K562 (cell line): ENCODE measurements around the gene DYNLT4. TPM values are rescaled to one million over a fixed set of nuclear protein-coding genes. Genes with fewer than 3 reads are reported as not detected.

ENCODE experiments used
- ARHGAP35 ChIP-seq: fragments of 450-650 bp; IDR thresholded peaks from 2 replicates; pipeline ENCODE4 v1.6.1; 2018; ENCODE audit not compliant: partially characterized antibody
- CBX2 ChIP-seq: fragments of 200-600 bp; sonication (generic); IDR thresholded peaks from one replicate; pipeline ENCODE4 v1.6.1; 2012; ENCODE audit warnings: mild to moderate bottlenecking, low read length, inconsistent platforms; ENCODE audit not compliant: insufficient read depth, poor library complexity, severe bottlenecking
- CC2D1A ChIP-seq: fragments of 450-650 bp; IDR thresholded peaks from 2 replicates; pipeline ENCODE4 v1.6.1; 2017; ENCODE audit warnings: mild to moderate bottlenecking
- CUX1 ChIP-seq: fragments of 200-800 bp; sonication (Bioruptor generic); IDR thresholded peaks from 2 replicates; pipeline ENCODE4 v1.6.1; 2016; ENCODE audit warnings: missing genetic modification characterization, missing compliant biosample characterization
- E2F6 ChIP-seq, 2 experiments: IDR thresholded peaks; 2 replicates each; pipeline ENCODE4 v1.6.1; 2011; ENCODE audit warnings: borderline replicate concordance in 1 of 2, control low read depth in 1 of 2, low read depth in 1 of 2, low read length in 1 of 2, mild to moderate bottlenecking in 1 of 2, mixed read lengths in 1 of 2, moderate library complexity in 1 of 2; ENCODE audit not compliant: insufficient read depth in 1 of 2, insufficient read length in 1 of 2, poor library complexity in 1 of 2, severe bottlenecking in 1 of 2; ENCODE audit errors: extremely low read depth in 1 of 2
- E2F8 ChIP-seq: fragments of 450-650 bp; IDR thresholded peaks from 2 replicates; pipeline ENCODE4 v1.7.1; 2018; ENCODE audit warnings: mild to moderate bottlenecking, low read depth; ENCODE audit not compliant: partially characterized antibody
- HINFP ChIP-seq: fragments of 450-650 bp; conservative IDR thresholded peaks from 2 replicates; pipeline ENCODE4 v1.6.1; 2016; ENCODE audit warnings: missing genetic modification characterization, low read depth, mild to moderate bottlenecking, control low read depth, missing compliant biosample characterization
- IRF1 ChIP-seq: sonication (generic); formaldehyde crosslinking; IDR thresholded peaks from 2 replicates; pipeline ENCODE4 v1.8.0; 2022; ENCODE audit warnings: missing genetic modification reagents, mild to moderate bottlenecking, borderline replicate concordance
- JUN ChIP-seq, 2 experiments: sonication (generic) in 1 of 2; formaldehyde crosslinking in 1 of 2; IDR thresholded peaks; 2 replicates each; pipeline versions ENCODE4 v1.6.1 to v1.8.0; 2012 to 2022; ENCODE audit warnings: borderline replicate concordance in 2 of 2, mild to moderate bottlenecking in 2 of 2, improper control_type of control experiment in 1 of 2, low read depth in 1 of 2, low read length in 1 of 2, missing genetic modification reagents in 1 of 2
- NUFIP1 ChIP-seq: fragments of 450-650 bp; IDR thresholded peaks from 2 replicates; pipeline ENCODE4 v1.6.1; 2018; ENCODE audit not compliant: partially characterized antibody
- XRCC3 ChIP-seq: fragments of 450-650 bp; IDR thresholded peaks from 2 replicates; pipeline ENCODE4 v1.6.1; 2017; ENCODE audit warnings: mild to moderate bottlenecking, moderate library complexity
- ZNF12 ChIP-seq: sonication (generic); formaldehyde crosslinking; IDR thresholded peaks from 2 replicates; pipeline ENCODE4 v1.4.0; 2020; ENCODE audit warnings: mild to moderate bottlenecking, missing genetic modification reagents
- ZNF217 ChIP-seq: sonication (generic); formaldehyde crosslinking; IDR thresholded peaks from 2 replicates; pipeline ENCODE4 v1.8.0; 2022; ENCODE audit warnings: mild to moderate bottlenecking, missing genetic modification reagents
- polyA plus RNA-seq, 8 experiments: library from polyadenylated mRNA; depleted of rRNA in 4 of 8; stranded (reverse) in 5 of 8; unstranded in 3 of 8; fragments of >200 nt; fragmentation: Nextera tagmentation in 2 of 8; fragmentation: Illumina TruSeq in 1 of 8; extraction: Ambion mirVana in 2 of 8; extraction: Trizol in 1 of 8; gene quantifications; 2 replicates each; pipeline versions ENCODE4 v1.2.1 to v1.2.3, GENCODE V29; 2011 to 2014; ENCODE audit warnings: inconsistent platforms in 1 of 8, missing spikeins in 1 of 8
- total RNA-seq, 7 experiments: library from RNA; depleted of rRNA in 6 of 7; stranded (reverse); fragments of >200 nt in 6 of 7; fragmentation: Illumina TruSeq in 2 of 7; extraction: Trizol in 2 of 7; gene quantifications; 2 replicates each; pipeline versions ENCODE4 v1.2.1 to v1.2.3, GENCODE V29; 2011 to 2021; ENCODE audit warnings: low replicate concordance in 1 of 7

DYNLT4 gene
- total and polyA plus RNA-seq, 9 of the 15 experiments (the other 6 are each of a cell fraction or from before 2014, with no cell fraction given): 0.29 to 0.73 TPM; not detected in 7

GRCh38 chr1:44842862-44843655 lies 35.9 kb upstream of the DYNLT4 start, which contains the start of gene PTCH2 (continued):
- no peak for TF ChIP-seq E2F6 (IDR thresholded peaks at IDR 0.05; ENCODE audit: borderline replicate concordance in 1 of 2, extremely low read depth in 1 of 2, insufficient read depth in 1 of 2, insufficient read length in 1 of 2, low read depth in 1 of 2, low read length in 1 of 2, poor library complexity in 1 of 2, severe bottlenecking in 1 of 2)
- no peak for TF ChIP-seq ZNF217
- no peak for TF ChIP-seq HINFP (tag)
- no peak for TF ChIP-seq CUX1 (CRISPR knock-in tag)
- TF ChIP-seq ARHGAP35: no peak
- TF ChIP-seq XRCC3: no peak
- peak; percentile 73 for TF ChIP-seq ZNF12 (CRISPR knock-in tag)
- no peak for TF ChIP-seq E2F8
- no peak for TF ChIP-seq JUN (IDR thresholded peaks at IDR 0.05; ENCODE audit: borderline replicate concordance, low read depth, low read length)
- no peak for TF ChIP-seq JUN (CRISPR knock-in tag; IDR thresholded peaks at IDR 0.05; ENCODE audit: borderline replicate concordance)
- no peak for TF ChIP-seq NUFIP1
- TF ChIP-seq IRF1 (CRISPR knock-in tag): no peak
- TF ChIP-seq CC2D1A: no peak
- no peak for TF ChIP-seq CBX2
